ENCODE measurements around the gene CATSPER4.

Gene CATSPER4

GRCh38 chr1:26190373-26190987 is at the start of gene CATSPER4:
TSS of gene CATSPER4 (plus strand) at chr1:26190602. CDS start at chr1:26190628, 26 bp downstream.
- no peak for DNase-seq

- no peak for DNase-seq
Observed at GRCh38 chr1:26142159-26142558, 48.2 kb upstream of the CATSPER4 start.

DNA sequence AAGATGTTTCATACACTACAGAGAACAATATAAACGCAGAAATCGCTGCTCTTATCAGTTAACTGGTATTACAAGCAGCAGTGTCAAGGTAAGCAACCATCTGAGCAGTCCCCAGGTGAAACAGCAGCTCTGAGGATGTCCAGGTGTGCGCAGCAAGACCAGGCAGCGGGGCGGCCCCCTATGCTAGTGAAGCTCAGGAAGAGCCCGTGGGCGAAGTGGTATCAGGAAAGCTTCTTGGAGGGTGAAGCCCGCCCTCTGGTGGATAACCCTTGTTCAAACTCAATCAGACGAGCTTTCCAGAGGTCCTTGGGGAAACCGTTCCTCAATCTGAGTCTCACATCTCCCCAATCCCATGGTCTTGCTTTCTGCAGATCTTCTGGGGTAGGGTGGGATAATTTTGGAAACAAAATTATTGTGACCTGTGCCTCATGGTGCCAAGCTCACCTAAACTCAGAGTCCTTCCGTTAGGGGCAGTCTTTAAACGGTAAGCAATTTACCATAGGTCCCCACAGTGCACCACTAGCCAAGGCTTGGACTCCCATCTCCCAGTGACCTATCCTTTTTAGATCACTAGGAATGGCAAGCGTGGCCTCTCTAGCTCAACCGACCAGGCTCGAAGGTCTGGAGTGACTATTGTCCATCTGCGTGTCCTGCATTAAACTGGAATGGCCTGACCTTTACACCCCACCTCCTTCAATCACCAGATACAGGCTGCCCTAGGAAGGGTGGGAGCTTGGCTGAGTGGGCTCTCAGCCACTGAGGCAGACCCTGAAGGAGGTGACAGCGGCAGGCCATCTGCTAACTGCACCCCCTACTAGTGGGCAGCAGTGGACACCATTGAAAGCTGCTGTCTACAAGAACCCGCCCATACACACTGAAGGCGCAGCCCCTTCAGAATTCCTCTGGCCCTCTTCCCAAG is 45.1 kb upstream of the CATSPER4 start:
- peak; percentile 50 for DNase-seq

GRCh38 chr1:26145960-26146294 is 44.5 kb upstream of the CATSPER4 start:
- DNase-seq, result no peak

DNA sequence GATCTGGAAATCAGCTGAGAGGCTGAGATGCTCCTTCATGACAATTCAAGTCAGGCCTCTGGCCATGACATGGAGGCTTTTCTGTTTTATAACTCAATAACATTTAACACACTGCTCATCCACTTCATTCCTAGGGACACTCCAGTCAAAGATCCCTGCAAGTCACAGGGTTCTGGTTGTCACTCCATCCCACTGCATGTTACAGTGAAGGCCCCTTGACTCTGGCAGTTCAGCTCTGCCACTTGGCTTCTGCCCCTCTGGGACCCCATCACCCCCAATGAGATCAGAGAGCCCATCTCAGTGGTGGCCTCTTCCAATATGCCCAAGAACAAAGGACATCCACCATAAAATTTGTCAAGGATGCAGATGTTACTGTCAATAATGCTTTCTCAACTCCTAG is 41.5 kb upstream of the CATSPER4 start:
- DNase-seq, result no peak

GRCh38 chr1:26153966-26154532 is 36.4 kb upstream of the CATSPER4 start:
- no peak for DNase-seq

DNA sequence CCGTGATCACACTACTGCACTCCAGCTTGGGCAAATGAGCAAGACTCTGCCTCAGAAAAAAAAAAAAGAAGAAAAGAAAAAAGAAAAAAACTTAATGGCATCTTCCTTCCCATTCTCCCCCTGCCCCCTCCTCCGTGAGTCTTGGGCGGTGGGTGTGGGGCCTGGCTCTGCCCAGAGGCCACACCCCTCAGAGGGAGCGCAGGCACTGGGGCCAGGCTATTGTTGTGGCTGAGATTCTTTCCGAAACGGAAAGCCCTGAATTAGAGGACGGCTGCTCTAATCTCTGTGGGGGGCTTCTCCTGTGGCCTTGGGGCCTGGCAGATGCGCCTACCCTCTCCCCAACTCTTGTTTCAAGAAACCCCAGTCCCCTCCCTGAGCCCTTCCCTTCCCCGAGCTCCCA is 35.7 kb upstream of the CATSPER4 start:
- DNase-seq, result no peak

DNA sequence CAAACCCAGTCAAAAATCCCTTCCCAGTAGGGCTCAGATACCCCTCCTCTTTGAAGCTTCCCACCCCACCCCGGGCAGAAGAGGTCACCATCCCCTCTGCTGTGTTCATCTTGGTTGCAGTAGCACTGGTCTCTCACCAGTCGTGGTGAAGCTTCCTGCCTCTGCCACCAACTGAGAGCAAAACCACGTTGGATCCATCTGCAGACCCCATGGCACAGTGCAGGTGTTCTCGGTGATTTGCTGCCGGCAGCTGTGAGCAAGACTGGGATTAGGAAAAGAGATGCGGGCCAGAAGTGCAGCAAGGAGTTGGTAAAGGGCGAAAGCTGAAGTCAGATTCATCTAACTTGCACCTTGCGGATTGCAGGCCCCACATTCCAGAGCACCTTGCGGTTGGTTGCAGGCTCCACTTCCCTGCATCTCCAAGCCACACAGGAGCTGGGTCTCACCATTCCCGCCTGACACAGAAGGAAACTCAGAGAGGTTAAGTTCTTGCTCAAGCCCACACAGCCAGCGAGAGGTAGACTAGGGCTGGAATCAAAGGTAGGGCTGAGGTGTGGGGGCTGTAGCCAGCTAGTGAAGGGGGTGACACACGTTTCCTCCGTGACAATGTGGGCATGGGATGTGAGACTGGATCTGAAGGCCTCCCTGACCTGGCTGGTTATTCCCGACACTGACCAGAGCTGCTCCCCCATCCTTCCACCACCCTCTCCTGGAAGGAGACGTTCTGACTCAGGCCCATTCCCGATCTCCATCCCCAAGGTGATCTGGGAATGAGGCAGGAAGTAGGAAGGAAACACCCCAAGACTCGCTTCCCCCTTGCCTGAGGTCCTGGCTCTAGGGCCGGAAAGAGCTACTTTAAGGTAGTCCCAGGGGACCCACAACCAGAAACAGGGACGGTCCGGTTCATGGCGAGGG is 34.8 kb upstream of the CATSPER4 start:
- no peak for DNase-seq

- no peak for DNase-seq
Observed at GRCh38 chr1:26156285-26157038, 33.9 kb upstream of the CATSPER4 start.

GRCh38 chr1:26158271-26158907 is 32.0 kb upstream of the CATSPER4 start:
- DNase-seq, result no peak

DNA sequence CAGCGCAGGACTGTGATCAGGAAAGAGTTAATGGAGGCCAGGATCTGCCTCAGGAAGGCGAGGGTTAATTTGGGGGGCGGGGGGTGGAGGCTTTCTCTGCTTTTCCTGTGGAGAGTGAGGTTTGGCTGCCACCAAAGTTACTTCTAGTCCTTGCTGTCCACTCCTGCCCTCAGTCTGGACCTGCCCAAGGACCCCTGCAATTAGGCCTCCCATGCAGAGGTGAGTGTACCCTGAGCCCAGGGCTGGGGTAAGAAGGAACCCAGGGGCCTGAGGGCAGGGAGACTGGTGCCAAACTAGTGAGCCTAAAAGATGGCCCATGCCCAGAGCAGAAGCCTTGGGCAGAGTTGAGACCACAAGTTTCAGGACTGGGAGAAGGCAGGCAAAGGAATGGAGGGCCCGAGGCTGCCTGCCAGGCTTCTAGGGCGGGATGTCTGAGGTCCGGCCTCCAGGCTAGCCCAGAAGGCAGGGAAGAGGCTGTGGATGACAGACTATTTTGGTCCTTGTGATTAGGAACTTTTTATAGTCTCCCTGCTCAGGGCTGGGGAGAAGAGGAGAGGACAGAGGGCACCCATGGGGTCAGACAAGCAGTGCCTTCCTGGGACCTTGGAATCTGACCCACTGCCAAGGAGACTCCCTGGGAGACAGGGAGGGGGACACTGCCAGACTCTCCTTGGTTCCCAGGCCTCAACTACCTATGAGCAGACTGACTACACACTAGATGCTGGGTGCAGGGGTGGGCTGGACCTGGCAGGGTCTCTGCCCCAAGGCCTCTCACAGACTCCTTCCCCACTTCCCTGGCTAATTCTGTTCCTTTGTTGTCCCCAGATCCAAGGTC is 31.3 kb upstream of the CATSPER4 start, which contains the start of gene FAM110D:
TSS of gene FAM110D (plus strand) at position 172 of the 835 bp plus-strand sequence. CDS start 2,213 bp downstream, outside the sequence.
- no peak for DNase-seq

- no peak for DNase-seq
Observed at GRCh38 chr1:26159743-26160039, 30.7 kb upstream of the CATSPER4 start.

- no peak for DNase-seq
Observed at GRCh38 chr1:26160527-26161414, 29.6 kb upstream of the CATSPER4 start.

GRCh38 chr1:26161415-26162219 is 28.8 kb upstream of the CATSPER4 start:
- no peak for DNase-seq

GRCh38 chr1:26162220-26162709 is 28.1 kb upstream of the CATSPER4 start:
- DNase-seq, result no peak

GRCh38 chr1:26163684-26164035 is 26.7 kb upstream of the CATSPER4 start:
- DNase-seq, result no peak

DNA sequence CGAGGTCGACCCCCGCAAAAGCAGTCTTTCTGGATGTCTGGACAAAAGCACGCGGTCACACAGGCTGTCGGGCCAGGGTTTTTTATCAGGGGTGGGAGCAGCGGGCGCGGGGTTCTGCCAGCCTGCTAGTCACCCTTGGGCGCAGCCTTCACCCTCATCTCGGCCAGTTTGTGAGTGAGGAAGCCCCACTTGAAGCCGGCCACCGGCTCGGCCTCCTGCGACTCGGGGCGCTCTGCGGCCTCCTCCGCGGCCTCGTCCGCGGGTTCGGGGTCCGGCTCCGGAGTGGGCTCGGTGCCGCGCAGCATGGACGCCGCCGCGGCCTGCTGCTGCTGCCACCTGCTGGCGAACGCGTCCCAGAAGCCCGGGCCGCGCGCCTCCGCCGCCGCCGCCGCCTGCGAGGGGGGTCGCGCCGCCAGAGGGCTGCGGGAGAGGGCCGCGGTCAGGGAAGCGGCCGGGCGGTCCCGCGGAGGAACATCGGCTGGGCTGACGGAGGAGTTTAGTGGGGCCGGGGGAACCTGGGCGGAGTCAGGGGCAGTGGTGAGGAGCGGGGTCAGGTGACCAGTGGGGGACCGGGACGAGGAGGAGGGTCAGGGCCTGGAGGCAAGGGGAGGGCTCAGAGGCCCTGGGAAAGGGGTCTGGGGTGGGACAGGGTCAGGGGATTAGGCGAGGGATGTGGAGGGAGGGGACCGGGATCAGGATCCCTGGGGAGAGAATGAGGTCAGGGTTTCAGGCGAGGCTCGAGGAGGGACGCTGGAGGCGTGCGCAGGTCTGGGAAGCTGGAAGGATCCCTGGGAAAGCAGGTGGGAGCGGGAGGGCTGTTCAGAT is 26.2 kb upstream of the CATSPER4 start:
- DNase-seq, result no peak
